Cardiac fibroblast (primary cell): ENCODE results near the gene SLC39A11.

ENCODE experiments used
- DNase-seq, 2 donors: peaks; one replicate each; pipeline versions ENCODE4 v3.0.0 to v3.0.0-alpha.2; 2010; ENCODE audit warnings: low read depth in 2 of 2
- H3K4me3 ChIP-seq, 2 donors: replicated peaks in 1 of 2; 1 replicate in 1 of 2; 2 replicates in 1 of 2; pipeline ENCODE4 v1.5.1; 2011; ENCODE audit warnings: low read depth in 2 of 2, low read length in 2 of 2, mild to moderate bottlenecking in 2 of 2, moderate library complexity in 1 of 2
- CTCF ChIP-seq: IDR thresholded peaks from one replicate; pipeline ENCODE4 v1.5.1; 2011; ENCODE audit warnings: low read depth, mild to moderate bottlenecking, low read length, inconsistent platforms

The SLC39A11 gene

GRCh38 chr17:72978593-72979218, 113.8 kb downstream of the SLC39A11 start:
- no peak overlapping the region for H3K4me3 ChIP-seq
- DNase-seq: no peak
- no peak for TF ChIP-seq CTCF

GRCh38 chr17:72977771-72978417, 114.6 kb downstream of the SLC39A11 start:
- TF ChIP-seq CTCF: no peak
- DNase-seq: peak in 1 of 2 donors; percentile 43
- H3K4me3 ChIP-seq: no peak overlapping the region

- peak overlapping the region in 1 of 2 donors; percentile 26 for H3K4me3 ChIP-seq
- peak; percentile 94 to 95 for DNase-seq
- TF ChIP-seq CTCF: no peak
Measured at GRCh38 chr17:72976971-72977770, 115.3 kb downstream of the SLC39A11 start.

- DNase-seq: no peak
- H3K4me3 ChIP-seq: no peak overlapping the region
- no peak for TF ChIP-seq CTCF
Measured at GRCh38 chr17:72975509-72975908, 117.0 kb downstream of the SLC39A11 start.

GRCh38 chr17:72974605-72975232, 117.8 kb downstream of the SLC39A11 start:
- no peak overlapping the region for H3K4me3 ChIP-seq
- TF ChIP-seq CTCF: no peak
- DNase-seq: peak in 1 of 2 donors; percentile 62

GRCh38 chr17:72972263-72972951, 120.1 kb downstream of the SLC39A11 start:
- H3K4me3 ChIP-seq: no peak overlapping the region
- no peak for DNase-seq
- no peak for TF ChIP-seq CTCF
